ENCODE data around the gene DLAT.

GRCh38 chr11:112082729-112083128, 57.5 kb downstream of the DLAT start:
- TF ChIP-seq REST (IDR thresholded peaks at IDR 0.05; ENCODE audit: insufficient read depth in 1 of 2, low read depth in 2 of 2, low read length in 2 of 2) = no peak
- no peak; the same call in 1 of the 2 replicates for TF ChIP-seq POLR2AphosphoS5 (IDR thresholded peaks at IDR 0.05; ENCODE audit: low read depth, low read length)
- TF ChIP-seq TAF1 (IDR thresholded peaks at IDR 0.05; ENCODE audit: borderline replicate concordance, insufficient read depth, low read length) = no peak
- TF ChIP-seq SIN3A (IDR thresholded peaks at IDR 0.05; ENCODE audit: borderline replicate concordance, insufficient read depth, low read length) = no peak
- TF ChIP-seq FOXP2 (optimal IDR thresholded peaks at IDR 0.05; ENCODE audit: borderline replicate concordance, extremely low read depth, extremely low read length, insufficient read depth) = no peak
